K562 (cell line): ENCODE measurements around the gene ATP6V0C. TPM values are rescaled to one million over a fixed set of nuclear protein-coding genes. Genes with fewer than 3 reads are reported as not detected.
A peak's percentile ranks its signal among the peaks of the same experiment; 100 is the strongest.

Experiments used
- ARID1B ChIP-seq: fragments of 450-650 bp; IDR thresholded peaks from 2 replicates; pipeline ENCODE4 v1.6.1; 2016; ENCODE audit warnings: antibody characterized with exemption, mild to moderate bottlenecking, inconsistent platforms
- CREM ChIP-seq: IDR thresholded peaks from 2 replicates; pipeline ENCODE4 v1.6.1; 2014; ENCODE audit warnings: antibody characterized with exemption, low read depth
- CXXC5 ChIP-seq: fragments of 250-450 bp; sonication (Bioruptor Pico); IDR thresholded peaks from 2 replicates; pipeline ENCODE4 v1.8.0; 2022; ENCODE audit warnings: inconsistent platforms, mild to moderate bottlenecking, moderate library complexity
- FOS ChIP-seq: IDR thresholded peaks from 3 replicates; pipeline ENCODE4 v1.6.1; 2011; ENCODE audit not compliant: insufficient read length; ENCODE audit errors: extremely low read depth
- FOXP1 ChIP-seq: sonication (generic); formaldehyde crosslinking; IDR thresholded peaks from 2 replicates; pipeline ENCODE4 v1.8.0; 2022; ENCODE audit warnings: mild to moderate bottlenecking, missing genetic modification reagents
- GABPB1 ChIP-seq: sonication (generic); formaldehyde crosslinking; IDR thresholded peaks from 2 replicates; pipeline ENCODE4 v1.8.0; 2022; ENCODE audit warnings: mild to moderate bottlenecking, missing genetic modification reagents
- HMGXB4 ChIP-seq: sonication (generic); formaldehyde crosslinking; IDR thresholded peaks from 2 replicates; pipeline ENCODE4 v1.8.1; 2023; ENCODE audit warnings: mild to moderate bottlenecking, missing genetic modification reagents
- HNRNPK ChIP-seq: fragments of 200-400 bp; formaldehyde crosslinking; IDR thresholded peaks from one replicate; pipeline ENCODE4 v1.6.1; 2018; ENCODE audit warnings: mild to moderate bottlenecking, low read depth, low read length; ENCODE audit not compliant: poor library complexity, severe bottlenecking
- MITF ChIP-seq: IDR thresholded peaks from 2 replicates; pipeline ENCODE4 v1.6.1; 2014; ENCODE audit warnings: antibody characterized with exemption
- NEUROD1 ChIP-seq: fragments of 150-350 bp; IDR thresholded peaks from 2 replicates; pipeline ENCODE4 v1.6.1; 2014; ENCODE audit warnings: borderline replicate concordance, low read length, low read depth; ENCODE audit not compliant: partially characterized antibody
- POLR2H ChIP-seq: IDR thresholded peaks from 2 replicates; pipeline ENCODE4 v1.6.1; 2016; ENCODE audit warnings: missing genetic modification characterization, low read depth, mild to moderate bottlenecking, control low read depth, missing compliant biosample characterization, moderate library complexity
- PURB ChIP-seq: sonication (generic); formaldehyde crosslinking; IDR thresholded peaks from 2 replicates; pipeline ENCODE4 v1.9.0; 2021; ENCODE audit warnings: low read depth, mild to moderate bottlenecking, missing genetic modification reagents
- SIX5 ChIP-seq, 2 experiments: IDR thresholded peaks; 2 replicates each; pipeline ENCODE4 v1.6.1; 2011; ENCODE audit warnings: low read length in 2 of 2, borderline replicate concordance in 1 of 2, low read depth in 1 of 2, mild to moderate bottlenecking in 1 of 2, moderate library complexity in 1 of 2; ENCODE audit not compliant: insufficient read depth in 1 of 2
- SOX6 ChIP-seq: fragments of 450-650 bp; IDR thresholded peaks from 2 replicates; pipeline ENCODE4 v1.6.1; 2014; ENCODE audit warnings: mild to moderate bottlenecking
- SPI1 ChIP-seq: IDR thresholded peaks from 2 replicates; pipeline ENCODE4 v1.6.1; 2011; ENCODE audit warnings: low read depth, low read length, control low read depth, borderline replicate concordance
- TAF15 ChIP-seq: fragments of 200-400 bp; formaldehyde crosslinking; IDR thresholded peaks from 2 replicates; pipeline ENCODE4 v1.6.1; 2017; ENCODE audit warnings: mild to moderate bottlenecking, low read depth, low read length, moderate library complexity
- TFE3 ChIP-seq: fragments of 450-650 bp; formaldehyde crosslinking; IDR thresholded peaks from 2 replicates; pipeline ENCODE4 v1.4.0; 2020; ENCODE audit warnings: mild to moderate bottlenecking, mixed read lengths
- TGIF2 ChIP-seq: sonication (generic); formaldehyde crosslinking; IDR thresholded peaks from 2 replicates; pipeline ENCODE4 v1.8.1; 2022; ENCODE audit warnings: mild to moderate bottlenecking, missing genetic modification reagents, moderate library complexity
- ZMIZ1 ChIP-seq, 2 experiments: fragments of 150-350 bp in 1 of 2; IDR thresholded peaks; 2 replicates each; pipeline ENCODE4 v1.6.1; 2012 to 2016; ENCODE audit warnings: low read depth in 2 of 2, low read length in 2 of 2, mild to moderate bottlenecking in 1 of 2, moderate library complexity in 1 of 2
- polyA plus RNA-seq, 8 experiments: library from polyadenylated mRNA; depleted of rRNA in 4 of 8; stranded (reverse) in 5 of 8; unstranded in 3 of 8; fragments of >200 nt; fragmentation: Nextera tagmentation in 2 of 8; fragmentation: Illumina TruSeq in 1 of 8; extraction: Ambion mirVana in 2 of 8; extraction: Trizol in 1 of 8; gene quantifications; 2 replicates each; pipeline versions ENCODE4 v1.2.1 to v1.2.3, GENCODE V29; 2011 to 2014; ENCODE audit warnings: inconsistent platforms in 1 of 8, missing spikeins in 1 of 8
- total RNA-seq, 7 experiments: library from RNA; depleted of rRNA in 6 of 7; stranded (reverse); fragments of >200 nt in 6 of 7; fragmentation: Illumina TruSeq in 2 of 7; extraction: Trizol in 2 of 7; gene quantifications; 2 replicates each; pipeline versions ENCODE4 v1.2.1 to v1.2.3, GENCODE V29; 2011 to 2021; ENCODE audit warnings: low replicate concordance in 1 of 7

ATP6V0C gene
- total and polyA plus RNA-seq, 9 of the 15 experiments (the other 6 are each of a cell fraction or from before 2014, with no cell fraction given), result 2.9 to 228 (median 22.7) TPM

GRCh38 chr16:2520097-2520783, 6.5 kb downstream of the ATP6V0C start, which contains the start of gene AMDHD2 (continued):
- TF ChIP-seq SPI1 (0 out of 2 replicates have a peak, but pooled peaks have one; percentile 3), NEUROD1 (peak; percentile 47), PURB (CRISPR knock-in tag) (no peak), TFE3 (CRISPR knock-in tag) (peak; percentile 97), POLR2H (tag) (no peak; the same call in 1 of the 2 replicates), FOS (peak; percentile 90), TAF15 (no peak), MITF (peak; percentile 97), ZMIZ1 (IDR thresholded peaks at IDR 0.05; ENCODE audit: low read depth in 2 of 2, low read length in 2 of 2) (peak in 1 of 2 experiments; percentile 58; a peak in 1 of 4 replicates), HNRNPK (peak; percentile 47), FOXP1 (CRISPR knock-in tag) (no peak), HMGXB4 (CRISPR knock-in tag) (peak; percentile 50; the same call in 1 of the 2 replicates), SOX6 (peak; percentile 13; the same call in 1 of the 2 replicates), GABPB1 (CRISPR knock-in tag) (0 out of 2 replicates have a peak, but pooled peaks have one; percentile 38), SIX5 (IDR thresholded peaks at IDR 0.05; ENCODE audit: borderline replicate concordance in 1 of 2, insufficient read depth in 1 of 2, low read depth in 1 of 2, low read length in 2 of 2) (no peak; a peak in 1 of 4 replicates), CXXC5 (CRISPR knock-in tag) (peak; percentile 78), CREM (peak; percentile 87), ARID1B (no peak), TGIF2 (CRISPR knock-in tag) (no peak)
